H1 (cell line): ENCODE measurements around the gene ERICH6. TPM values are rescaled to one million over a fixed set of nuclear protein-coding genes. Genes with fewer than 3 reads are reported as not detected.

Experiments used
- CTCF ChIA-PET: fragments of 300-600 bp; sonication (Branson Sonifier 250); formaldehyde crosslinking; loops from one replicate; lab custom pipeline; 2021; ENCODE audit not compliant: partially characterized antibody; lab: Charles Lee
- POLR2A ChIA-PET: fragments of 300-600 bp; sonication (Branson Sonifier 250); formaldehyde crosslinking; loops from one replicate; lab custom pipeline; 2021; ENCODE audit warnings: inconsistent platforms; ENCODE audit not compliant: partially characterized antibody; lab: Charles Lee
- DNase-seq, 2 experiments: peaks; one replicate each; pipeline versions ENCODE4 v3.0.0 to v3.0.0-alpha.2; 2010 to 2022; ENCODE audit warnings: low spot score in 2 of 2, low read depth in 1 of 2, mixed read lengths in 1 of 2
- FAIRE-seq: peaks from 2 replicates; lab custom pipeline; 2011; peaks lifted over from hg19 to GRCh38; lab: Jason Lieb, UNC
- H2AFZ ChIP-seq: 2 replicates; pipeline ENCODE4 v1.8.1; 2012; ENCODE audit warnings: low read length, inconsistent platforms
- H2AK5ac ChIP-seq: 2 replicates; pipeline ENCODE4 v1.6.1; 2013; ENCODE audit warnings: low read depth, low read length
- H2BK120ac ChIP-seq: replicated peaks from 2 replicates; pipeline ENCODE3; 2013; ENCODE audit warnings: low read depth, low read length, inconsistent platforms
- H2BK12ac ChIP-seq: 2 replicates; pipeline ENCODE4 v1.6.1; 2013; ENCODE audit warnings: low read depth, low read length
- H2BK15ac ChIP-seq: 2 replicates; pipeline ENCODE4 v1.6.1; 2013; ENCODE audit warnings: low read length
- H2BK20ac ChIP-seq: 2 replicates; pipeline ENCODE4 v1.6.1; 2013; ENCODE audit warnings: low read length
- H2BK5ac ChIP-seq: 2 replicates; pipeline ENCODE4 v1.6.1; 2013; ENCODE audit warnings: low read depth, low read length
- H3K14ac ChIP-seq: 2 replicates; pipeline ENCODE4 v1.6.1; 2013; ENCODE audit warnings: inconsistent platforms; ENCODE audit not compliant: insufficient read length
- H3K18ac ChIP-seq: 2 replicates; pipeline ENCODE4 v1.6.1; 2013; ENCODE audit warnings: low read length; ENCODE audit errors: extremely low read depth
- H3K23ac ChIP-seq: 2 replicates; pipeline ENCODE4 v1.6.1; 2013; ENCODE audit warnings: inconsistent platforms; ENCODE audit not compliant: insufficient read length
- H3K23me2 ChIP-seq: 2 replicates; pipeline ENCODE4 v1.6.1; 2013; ENCODE audit warnings: low read depth, low read length
- H3K27ac ChIP-seq: 2 replicates; pipeline ENCODE4 v1.6.1; 2011; ENCODE audit warnings: low read depth, low read length, inconsistent platforms
- H3K27me3 ChIP-seq, 4 experiments: replicated peaks in 1 of 4; 1 replicate in 1 of 4; 2 replicates in 3 of 4; pipeline versions ENCODE4 v1.6.1 to v1.8.1; 2011 to 2013; ENCODE audit warnings: low read length in 3 of 4, mild to moderate bottlenecking in 3 of 4, inconsistent platforms in 2 of 4, mixed read lengths in 2 of 4, moderate library complexity in 1 of 4; ENCODE audit not compliant: control insufficient read depth in 3 of 4, insufficient read depth in 3 of 4; ENCODE audit errors: extremely low read depth in 1 of 4
- H3K36me3 ChIP-seq, 4 experiments: 2 replicates each; pipeline versions ENCODE4 v1.6.1 to v1.8.1; 2011 to 2013; ENCODE audit warnings: mild to moderate bottlenecking in 4 of 4, low read length in 3 of 4, moderate library complexity in 2 of 4, control low read depth in 1 of 4, inconsistent platforms in 1 of 4; ENCODE audit not compliant: insufficient read depth in 4 of 4, control insufficient read depth in 2 of 4
- H3K4ac ChIP-seq: replicated peaks from 2 replicates; pipeline ENCODE3; 2013; ENCODE audit warnings: low read length, low read depth, mixed read lengths, inconsistent platforms; ENCODE audit not compliant: insufficient read length
- H3K4me1 ChIP-seq, 4 experiments: replicated peaks in 1 of 4; 1 replicate in 1 of 4; 2 replicates in 3 of 4; pipeline versions ENCODE4 v1.6.1 to v1.8.1; 2011 to 2013; ENCODE audit warnings: low read length in 3 of 4, inconsistent platforms in 2 of 4, mixed read lengths in 1 of 4; ENCODE audit not compliant: insufficient read depth in 4 of 4, control insufficient read depth in 3 of 4
- H3K4me2 ChIP-seq, 2 experiments: 2 replicates each; pipeline versions ENCODE4 v1.6.1 to v1.8.1; 2011 to 2013; ENCODE audit warnings: low read depth in 2 of 2, low read length in 2 of 2, control low read depth in 1 of 2, inconsistent platforms in 1 of 2, mild to moderate bottlenecking in 1 of 2; ENCODE audit not compliant: insufficient read depth in 1 of 2
- H3K4me3 ChIP-seq, 4 experiments: fragments of 200-600, 300-600 bp in 1 of 4; sonication (generic), shearing (Covaris generic), sonication (Bioruptor Twin) in 1 of 4; 2 replicates each; pipeline versions ENCODE4 v1.5.1 to v1.8.1; 2011 to 2016; ENCODE audit warnings: low read length in 4 of 4, low read depth in 3 of 4, control low read depth in 2 of 4, inconsistent platforms in 2 of 4, mild to moderate bottlenecking in 2 of 4, mixed read lengths in 1 of 4, moderate library complexity in 1 of 4; ENCODE audit not compliant: insufficient read depth in 2 of 4; ENCODE audit errors: extremely low read depth in 1 of 4
- H3K56ac ChIP-seq: replicated peaks from 2 replicates; pipeline ENCODE3; 2013; ENCODE audit warnings: low read depth, mild to moderate bottlenecking, mixed read lengths, low read length, inconsistent platforms; ENCODE audit not compliant: insufficient read length
- H3K79me1 ChIP-seq: 2 replicates; pipeline ENCODE4 v1.6.1; 2013; ENCODE audit warnings: low read depth, low read length, control low read depth
- H3K79me2 ChIP-seq, 2 experiments: 2 replicates each; pipeline versions ENCODE4 v1.6.1 to v1.8.1; 2012 to 2013; ENCODE audit warnings: low read length in 2 of 2, mild to moderate bottlenecking in 2 of 2, inconsistent platforms in 1 of 2; ENCODE audit not compliant: insufficient read depth in 2 of 2, control insufficient read depth in 1 of 2
- H3K9ac ChIP-seq, 4 experiments: replicated peaks in 1 of 4; 1 replicate in 1 of 4; 2 replicates in 3 of 4; pipeline versions ENCODE4 v1.6.1 to v1.8.1; 2011 to 2013; ENCODE audit warnings: low read depth in 3 of 4, low read length in 3 of 4, control low read depth in 2 of 4, mild to moderate bottlenecking in 2 of 4, moderate library complexity in 2 of 4, inconsistent platforms in 1 of 4; ENCODE audit errors: extremely low read depth in 1 of 4
- H3K9me3 ChIP-seq, 2 experiments: 2 replicates each; pipeline versions ENCODE4 v1.6.1 to v1.8.1; 2012 to 2013; ENCODE audit warnings: mild to moderate bottlenecking in 2 of 2, moderate library complexity in 2 of 2, control low read depth in 1 of 2, inconsistent platforms in 1 of 2, low read depth in 1 of 2, low read length in 1 of 2, mixed read lengths in 1 of 2; ENCODE audit not compliant: insufficient read depth in 2 of 2
- H4K20me1 ChIP-seq, 2 experiments: replicated peaks in 1 of 2; 2 replicates each; pipeline versions ENCODE3 to v1.8.1; 2011 to 2013; ENCODE audit warnings: inconsistent platforms in 2 of 2, low read length in 2 of 2, mild to moderate bottlenecking in 1 of 2; ENCODE audit not compliant: insufficient read depth in 2 of 2, control insufficient read depth in 1 of 2
- H4K5ac ChIP-seq: 2 replicates; pipeline ENCODE4 v1.6.1; 2013; ENCODE audit warnings: low read length, low read depth, mixed read lengths, inconsistent platforms; ENCODE audit not compliant: insufficient read length
- H4K8ac ChIP-seq: 2 replicates; pipeline ENCODE4 v1.8.0; 2013; ENCODE audit warnings: mild to moderate bottlenecking, moderate library complexity, low read length, inconsistent platforms; ENCODE audit not compliant: insufficient read depth; ENCODE audit errors: extremely low read depth
- H4K91ac ChIP-seq: replicated peaks from 2 replicates; pipeline ENCODE3; 2013; ENCODE audit warnings: low read length, mixed read lengths, inconsistent platforms; ENCODE audit not compliant: insufficient read length
- PHF8 ChIP-seq: fragments of 200-600 bp; sonication (generic); conservative IDR thresholded peaks from 2 replicates; pipeline ENCODE4 v1.7.1; 2012; ENCODE audit warnings: low read depth, mild to moderate bottlenecking, inconsistent platforms, low read length, moderate library complexity
- ZNF274 ChIP-seq: IDR thresholded peaks from 2 replicates; pipeline ENCODE4 v1.7.0; 2012; ENCODE audit warnings: low read length, borderline replicate concordance; ENCODE audit errors: extremely low read depth
- WGBS, 2 experiments: shearing (Covaris generic) in 1 of 2; methylation state at CpG; one replicate each; pipeline versions ENCODE4 v1.1.6 to v1.1.7; 2013 to 2015; ENCODE audit warnings: low lambda C conversion rate in 2 of 2, mixed read lengths in 2 of 2, inconsistent platforms in 1 of 2, low coverage in 1 of 2, missing lambda C conversion rate in 1 of 2; ENCODE audit not compliant: insufficient replicate concordance in 2 of 2, insufficient coverage in 1 of 2, insufficient read length in 1 of 2; ENCODE audit errors: extremely low coverage in 1 of 2, missing lambda C conversion rate in 1 of 2; 5-methylcytosine and 5-hydroxymethylcytosine counted together
- polyA plus RNA-seq, 7 experiments: library from polyadenylated mRNA; depleted of rRNA in 3 of 7; stranded (reverse) in 5 of 7; unstranded in 2 of 7; fragments of >200 nt in 5 of 7; fragments of 200-250 nt in 2 of 7; gene quantifications; 1 replicate in 5 of 7; 2 replicates in 1 of 7; 4 replicates in 1 of 7; pipeline versions ENCODE4 v1.2.1 to v1.2.3, GENCODE V29; 2011 to 2013; ENCODE audit warnings: missing spikeins in 2 of 7, mixed read lengths in 2 of 7
- total RNA-seq: library from RNA; stranded (reverse); fragmentation: NEBNext Ultra II Directional; extraction: Animal tissue kit (Norgen Biotek cat#: 25700); gene quantifications from 2 replicates; pipeline ENCODE4 v1.2.1, GENCODE V29; 2021

ERICH6 gene
- total and polyA plus RNA-seq, 2 of the 8 experiments (the other 6 are each of a cell fraction or from before 2014, with no cell fraction given): not detected

DNA sequence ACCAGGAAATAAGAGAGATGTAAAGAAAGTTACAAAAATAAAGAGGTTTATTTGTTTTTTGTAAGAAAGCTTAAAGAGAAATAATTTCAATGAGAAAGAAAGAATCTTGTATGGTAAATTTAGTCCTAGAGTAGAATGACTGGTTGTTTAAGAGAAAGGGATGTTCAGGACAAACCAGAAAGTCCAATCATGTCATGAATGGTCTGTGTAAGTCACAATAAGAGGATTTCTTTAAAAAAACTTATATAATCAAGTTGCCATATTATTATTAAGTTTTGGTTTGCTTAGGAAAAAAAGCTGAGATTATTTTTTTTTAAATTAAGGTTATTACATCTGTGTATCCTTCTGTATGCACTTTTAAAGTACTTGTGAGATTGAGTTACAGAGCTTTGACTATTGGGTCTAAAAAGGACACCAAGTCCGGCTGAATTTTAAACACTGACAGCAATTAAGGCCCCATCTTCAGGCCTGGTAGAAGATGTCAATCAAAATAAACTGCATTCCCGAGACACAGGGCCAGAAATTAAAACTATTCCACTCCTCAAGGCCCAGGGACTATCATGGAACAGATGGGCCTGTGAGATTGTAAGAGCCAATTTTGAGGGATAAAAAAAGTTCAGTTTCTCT, 12.2 kb downstream of the ERICH6 start:
- CTCF ChIA-PET: no interaction called here
- H3K4me3 ChIP-seq: no peak overlapping the region

More for the DNA sequence above, 12.2 kb downstream of the ERICH6 start:
- WGBS, 2 experiments: 84% methylated on average over 2 of the region's 2 CpGs; no CpG with 5 or more reads in 1 of the 2 experiments
- Histone ChIP-seq H2BK5ac (no peak overlapping the region), H3K56ac (no peak overlapping the region), H4K20me1 (no peaks in the 10 kb centered on the region), H2BK15ac (no peak overlapping the region), H3K23me2 (no peaks in the 10 kb centered on the region), H2BK120ac (no peak overlapping the region), H3K18ac (no peak overlapping the region), H4K91ac (no peak overlapping the region), H3K4me1 (no peaks in the 10 kb centered on the region), H3K9me3 (peaks cover 17 to 19% of the 10 kb centered on the region in 2 experiments), H3K23ac (no peak overlapping the region), H3K36me3 (no peaks in the 10 kb centered on the region), H2AK5ac (no peak overlapping the region), H3K27me3 (no peaks in the 10 kb centered on the region), H2AFZ (no peak overlapping the region), H4K5ac (no peak overlapping the region), H3K14ac (no peak overlapping the region), H2BK12ac (no peak overlapping the region), H2BK20ac (no peak overlapping the region), H3K79me1 (no peaks in the 10 kb centered on the region), H3K4me2 (no peak overlapping the region), H4K8ac (no peak overlapping the region), H3K27ac (no peak overlapping the region)
- no peak for DNase-seq
- POLR2A ChIA-PET: no interaction called here
- no peak for FAIRE-seq
- TF ChIP-seq ZNF274: no peak
- TF ChIP-seq PHF8: no peak
- TF ChIP-seq, all 59 proteins: peak for 0
- Histone ChIP-seq H3K9ac (no peak overlapping the region), H3K4ac (no peak overlapping the region), H3K79me2 (no peaks in the 10 kb centered on the region)
